C4-2B (cell line): ENCODE measurements around the gene SPINT2.

Source experiments
- CTCF ChIP-seq: fragments of 450-650 bp; conservative IDR thresholded peaks from 2 replicates; pipeline ENCODE4 v1.5.1; 2017; ENCODE audit warnings: mild to moderate bottlenecking
- ZFX ChIP-seq: fragments of 450-650 bp; IDR thresholded peaks from 2 replicates; pipeline ENCODE4 v1.6.1; 2017

- TF ChIP-seq CTCF, result no peak
- TF ChIP-seq ZFX, result no peak
Measured at GRCh38 chr19:38337360-38337653, 72.9 kb downstream of the SPINT2 start.
